HFFc6 (cell line): ENCODE data around the gene TOR1AIP1. TPM values are rescaled to one million over a fixed set of nuclear protein-coding genes. Genes with fewer than 3 reads are reported as not detected.
A peak's percentile ranks its signal among the peaks of the same experiment; 100 is the strongest.

Source experiments
- DNase-seq: peaks from one replicate; pipeline ENCODE4 v3.0.0-alpha.2; 2018
- H3K27ac Mint-ChIP-seq: 2 replicates; pipeline ENCODE4 v1.8.0; 2020; ENCODE audit warnings: mild to moderate bottlenecking, mixed read lengths
- H3K27me3 Mint-ChIP-seq: 2 replicates; pipeline ENCODE4 v1.8.0; 2021; ENCODE audit warnings: mild to moderate bottlenecking, moderate library complexity, mixed read lengths; ENCODE audit not compliant: insufficient read depth
- H3K36me3 Mint-ChIP-seq: 2 replicates; pipeline ENCODE4 v1.8.0; 2021; ENCODE audit warnings: low read depth, mixed read lengths
- H3K4me1 Mint-ChIP-seq: 2 replicates; pipeline ENCODE4 v1.8.0; 2020; ENCODE audit warnings: low read depth, mixed read lengths
- H3K4me3 Mint-ChIP-seq: 2 replicates; pipeline ENCODE4 v1.8.0; 2020; ENCODE audit warnings: mild to moderate bottlenecking, moderate library complexity, mixed read lengths
- H3K9me3 Mint-ChIP-seq: 2 replicates; pipeline ENCODE4 v1.8.0; 2020; ENCODE audit warnings: mild to moderate bottlenecking, mixed read lengths
- CTCF ChIP-seq: fragments of 200-600 bp; sonication (generic); IDR thresholded peaks from 2 replicates; pipeline ENCODE4 v1.5.0; 2021; ENCODE audit warnings: antibody characterized with exemption, mild to moderate bottlenecking
- total RNA-seq, 6 experiments: library from RNA; stranded (reverse); fragmentation: NEBNext Ultra II Directional; extraction: Animal tissue kit (Norgen Biotek cat#: 25700); gene quantifications; 2 replicates in 1 of 6; 3 replicates in 5 of 6; pipeline ENCODE4 v1.2.3, GENCODE V29; 2021

TOR1AIP1 gene
- total RNA-seq, 6 experiments from 2014 or later = 39.6 to 51.8 (median 48.9) TPM

GRCh38 chr1:179883040-179883744, 1.1 kb downstream of the TOR1AIP1 start:
- no peak for TF ChIP-seq CTCF
- Mint-ChIP-seq H3K36me3 (peaks cover 12% of the 10 kb centered on the region), H3K27ac (peak overlapping the region; percentile 100), H3K9me3 (no peaks in the 10 kb centered on the region), H3K4me1 (peaks cover 46% of the 10 kb centered on the region), H3K27me3 (peaks cover 2% of the 10 kb centered on the region), H3K4me3 (peak overlapping the region; percentile 96)
- no peak for DNase-seq

GRCh38 chr1:179883745-179884138, 1.7 kb downstream of the TOR1AIP1 start:
- no peak for TF ChIP-seq CTCF
- peaks cover 12% of the 10 kb centered on the region for H3K36me3 Mint-ChIP-seq
- H3K4me1 Mint-ChIP-seq = peaks cover 41% of the 10 kb centered on the region
- H3K9me3 Mint-ChIP-seq = no peaks in the 10 kb centered on the region
- H3K27ac Mint-ChIP-seq = peak overlapping the region; percentile 100
- peak overlapping the region; percentile 96 for H3K4me3 Mint-ChIP-seq
- DNase-seq = no peak
- H3K27me3 Mint-ChIP-seq = peaks cover 2% of the 10 kb centered on the region

GRCh38 chr1:179888071-179888470, 6.0 kb downstream of the TOR1AIP1 start:
- no peak for DNase-seq
- H3K4me1 Mint-ChIP-seq = peaks cover 26% of the 10 kb centered on the region
- TF ChIP-seq CTCF = no peak
- H3K27me3 Mint-ChIP-seq = no peaks in the 10 kb centered on the region
- H3K27ac Mint-ChIP-seq = no peak overlapping the region
- H3K9me3 Mint-ChIP-seq = no peaks in the 10 kb centered on the region
- no peak overlapping the region for H3K4me3 Mint-ChIP-seq
- peaks cover 12% of the 10 kb centered on the region for H3K36me3 Mint-ChIP-seq

GRCh38 chr1:179889589-179889988, 7.5 kb downstream of the TOR1AIP1 start:
- no peak overlapping the region for H3K27ac Mint-ChIP-seq
- no peak for DNase-seq
- no peaks in the 10 kb centered on the region for H3K9me3 Mint-ChIP-seq
- no peaks in the 10 kb centered on the region for H3K27me3 Mint-ChIP-seq
- TF ChIP-seq CTCF = no peak
- H3K4me3 Mint-ChIP-seq = no peak overlapping the region
- peaks cover 14% of the 10 kb centered on the region for H3K4me1 Mint-ChIP-seq
- peaks cover 8% of the 10 kb centered on the region for H3K36me3 Mint-ChIP-seq

- Mint-ChIP-seq H3K4me1 (no peaks in the 10 kb centered on the region), H3K27ac (no peak overlapping the region), H3K9me3 (no peaks in the 10 kb centered on the region), H3K36me3 (peaks cover 14% of the 10 kb centered on the region), H3K4me3 (no peak overlapping the region), H3K27me3 (no peaks in the 10 kb centered on the region; the same call in 1 of the 2 replicates)
- no peak for DNase-seq
- TF ChIP-seq CTCF = no peak
These were observed 28.8 kb downstream of the TOR1AIP1 start for GRCh38 chr1:179910934-179911333.
